HG02763 (cell line): Measurements from ENCODE around the gene LYPD6B.

ENCODE experiments used
- ATAC-seq: cut with Tn5 transposase; IDR thresholded peaks from one replicate; pipeline ENCODE4 v1.9.1; 2021; ENCODE audit warnings: mild to moderate bottlenecking, moderate library complexity; ENCODE audit not compliant: unreplicated experiment

LYPD6B gene

GRCh38 chr2:149037851-149038250 lies 648 bp upstream of the LYPD6B start:
- ATAC-seq, result no peak

- ATAC-seq, result no peak
Observed at GRCh38 chr2:149039213-149039724, 770 bp downstream of the LYPD6B start.

GRCh38 chr2:149040451-149040850 lies 2.0 kb downstream of the LYPD6B start:
- no peak for ATAC-seq

GRCh38 chr2:149041482-149041881 lies 3.0 kb downstream of the LYPD6B start:
- no peak for ATAC-seq

- ATAC-seq, result no peak
Observed at GRCh38 chr2:149042881-149043280, 4.4 kb downstream of the LYPD6B start.

- no peak for ATAC-seq
Observed at GRCh38 chr2:149044500-149044899, 6.0 kb downstream of the LYPD6B start.

GRCh38 chr2:149047118-149047517 lies 8.6 kb downstream of the LYPD6B start:
- no peak for ATAC-seq

- ATAC-seq, result no peak
Observed at GRCh38 chr2:149049142-149049541, 10.6 kb downstream of the LYPD6B start.

- no peak for ATAC-seq
Observed at GRCh38 chr2:149050188-149050587, 11.7 kb downstream of the LYPD6B start.

- no peak for ATAC-seq
Observed at GRCh38 chr2:149055751-149056150, 17.3 kb downstream of the LYPD6B start.

- ATAC-seq, result no peak
Observed at GRCh38 chr2:149056541-149057255, 18.2 kb downstream of the LYPD6B start.

- no peak for ATAC-seq
Observed at GRCh38 chr2:149057401-149057800, 18.9 kb downstream of the LYPD6B start.

GRCh38 chr2:149058936-149059335 lies 20.4 kb downstream of the LYPD6B start:
- ATAC-seq, result no peak

- no peak for ATAC-seq
Observed at GRCh38 chr2:149059822-149060221, 21.3 kb downstream of the LYPD6B start.

- no peak for ATAC-seq
Observed at GRCh38 chr2:149061133-149061745, 22.7 kb downstream of the LYPD6B start.

GRCh38 chr2:149062531-149062930 lies 24.0 kb downstream of the LYPD6B start:
- ATAC-seq, result no peak

GRCh38 chr2:149063177-149063576 lies 24.7 kb downstream of the LYPD6B start:
- ATAC-seq, result no peak

GRCh38 chr2:149064365-149064841 lies 25.9 kb downstream of the LYPD6B start:
- no peak for ATAC-seq

GRCh38 chr2:149064856-149065630 lies 26.5 kb downstream of the LYPD6B start:
- no peak for ATAC-seq

- ATAC-seq, result no peak
Observed at GRCh38 chr2:149068225-149068995, 29.9 kb downstream of the LYPD6B start.
